GM12872 (cell line): Measurements from ENCODE around the gene ARHGAP33.
A peak's percentile ranks its signal among the peaks of the same experiment; 100 is the strongest.

Experiments used
- CTCF ChIP-seq: IDR thresholded peaks from 3 replicates; pipeline ENCODE4 v1.5.1; 2011; ENCODE audit warnings: low read depth, mild to moderate bottlenecking, low read length, moderate library complexity; ENCODE audit not compliant: insufficient read depth

ARHGAP33 gene

GRCh38 chr19:35736913-35737886 is 38.2 kb upstream of the ARHGAP33 start:
- peak; percentile 31; the same call in 1 of the 3 replicates for TF ChIP-seq CTCF

- no peak for TF ChIP-seq CTCF
Observed at GRCh38 chr19:35738021-35738886, 37.1 kb upstream of the ARHGAP33 start.

- TF ChIP-seq CTCF: no peak
Observed at GRCh38 chr19:35738887-35739229, 36.5 kb upstream of the ARHGAP33 start.

- no peak for TF ChIP-seq CTCF
Observed at GRCh38 chr19:35739275-35740107, 35.9 kb upstream of the ARHGAP33 start.

- no peak for TF ChIP-seq CTCF
Observed at GRCh38 chr19:35740108-35740422, 35.3 kb upstream of the ARHGAP33 start.

- peak; percentile 33; the same call in 1 of the 3 replicates for TF ChIP-seq CTCF
Observed at GRCh38 chr19:35740423-35741202, 34.8 kb upstream of the ARHGAP33 start.
